Loucy (cell line): ENCODE measurements around the gene EFNA4.

Experiments
- EZH2phosphoT487 ChIP-seq: fragments of 200-600 bp; IDR thresholded peaks from 2 replicates; pipeline ENCODE4 v1.6.1; 2018; ENCODE audit warnings: antibody characterized with exemption, mild to moderate bottlenecking, moderate library complexity, borderline replicate concordance
- TF ChIP-seq, protein P1 (sequence below): fragments of 200-600 bp; sonication (generic); conservative IDR thresholded peaks from 2 replicates; pipeline ENCODE4 v1.5.1; 2014; ENCODE audit warnings: mild to moderate bottlenecking, antibody characterized with exemption, low read length

DNA sequence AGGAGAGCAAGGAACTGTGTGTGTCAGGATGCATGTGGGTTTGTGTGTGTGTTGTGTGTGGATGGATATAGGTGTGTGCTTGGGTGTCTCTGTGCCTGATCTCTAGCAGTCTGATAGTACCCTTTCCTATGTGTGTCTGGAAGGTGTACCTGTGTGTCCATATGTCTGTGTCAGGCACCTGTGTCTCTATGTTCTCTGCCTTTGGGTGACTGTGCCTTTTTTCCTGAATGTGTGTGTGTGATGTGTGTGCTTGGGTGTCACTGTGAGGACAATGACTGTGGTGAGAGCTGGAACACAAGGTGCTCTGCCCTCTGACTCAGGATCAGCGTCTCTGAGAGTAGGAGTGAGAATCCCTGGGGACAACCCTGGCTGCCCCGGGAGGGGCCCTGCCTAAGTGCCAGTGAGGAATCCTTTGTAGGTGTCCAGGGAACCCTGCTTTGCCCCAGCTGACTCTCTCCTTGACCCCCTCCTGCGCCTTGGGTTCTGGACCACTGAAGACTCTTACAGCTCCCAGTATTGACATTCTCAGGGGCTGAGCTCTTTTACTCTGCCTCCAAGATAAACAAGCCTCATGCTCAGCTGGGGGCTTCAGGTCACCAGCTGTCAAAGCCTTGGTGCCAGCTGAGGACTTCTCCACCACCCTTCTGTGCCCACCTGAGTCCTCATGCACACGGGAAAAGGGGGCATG, 14.4 kb downstream of the EFNA4 start:
- TF ChIP-seq, protein P1, sequence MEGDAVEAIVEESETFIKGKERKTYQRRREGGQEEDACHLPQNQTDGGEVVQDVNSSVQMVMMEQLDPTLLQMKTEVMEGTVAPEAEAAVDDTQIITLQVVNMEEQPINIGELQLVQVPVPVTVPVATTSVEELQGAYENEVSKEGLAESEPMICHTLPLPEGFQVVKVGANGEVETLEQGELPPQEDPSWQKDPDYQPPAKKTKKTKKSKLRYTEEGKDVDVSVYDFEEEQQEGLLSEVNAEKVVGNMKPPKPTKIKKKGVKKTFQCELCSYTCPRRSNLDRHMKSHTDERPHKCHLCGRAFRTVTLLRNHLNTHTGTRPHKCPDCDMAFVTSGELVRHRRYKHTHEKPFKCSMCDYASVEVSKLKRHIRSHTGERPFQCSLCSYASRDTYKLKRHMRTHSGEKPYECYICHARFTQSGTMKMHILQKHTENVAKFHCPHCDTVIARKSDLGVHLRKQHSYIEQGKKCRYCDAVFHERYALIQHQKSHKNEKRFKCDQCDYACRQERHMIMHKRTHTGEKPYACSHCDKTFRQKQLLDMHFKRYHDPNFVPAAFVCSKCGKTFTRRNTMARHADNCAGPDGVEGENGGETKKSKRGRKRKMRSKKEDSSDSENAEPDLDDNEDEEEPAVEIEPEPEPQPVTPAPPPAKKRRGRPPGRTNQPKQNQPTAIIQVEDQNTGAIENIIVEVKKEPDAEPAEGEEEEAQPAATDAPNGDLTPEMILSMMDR: no peak
- no peak for TF ChIP-seq EZH2phosphoT487
